OCI-LY1 (cell line): ENCODE measurements around the gene PCSK7.

ENCODE experiments used
- H2AFZ ChIP-seq: fragments of 200-600 bp; sonication (generic), shearing (Covaris generic); 2 replicates; pipeline ENCODE4 v1.6.0; 2014; ENCODE audit warnings: antibody characterized with exemption, mild to moderate bottlenecking, low read length
- H3F3A ChIP-seq: fragments of 200-600 bp; sonication (generic), shearing (Covaris generic); 2 replicates; pipeline ENCODE4 v1.6.0; 2014; ENCODE audit warnings: mild to moderate bottlenecking, antibody characterized with exemption, low read length, moderate library complexity; ENCODE audit not compliant: insufficient read depth
- H3K27ac ChIP-seq: fragments of 200-600 bp; sonication (generic); 2 replicates; pipeline ENCODE4 v1.5.1; 2014; ENCODE audit warnings: low read length, mixed run types, mild to moderate bottlenecking, low read depth; ENCODE audit not compliant: poor library complexity, severe bottlenecking
- H3K27me3 ChIP-seq: fragments of 200-600 bp; sonication (generic); 2 replicates; pipeline ENCODE4 v1.6.0; 2014; ENCODE audit warnings: antibody characterized with exemption, mild to moderate bottlenecking, low read length, moderate library complexity; ENCODE audit not compliant: insufficient read depth
- H3K36me3 ChIP-seq: fragments of 200-600 bp; sonication (generic); 2 replicates; pipeline ENCODE4 v1.6.1; 2014; ENCODE audit warnings: mild to moderate bottlenecking, antibody characterized with exemption, low read length, moderate library complexity, mixed read lengths; ENCODE audit not compliant: insufficient read depth
- H3K4me1 ChIP-seq: fragments of 200-600 bp; sonication (generic); 2 replicates; pipeline ENCODE4 v1.5.1; 2014; ENCODE audit warnings: mild to moderate bottlenecking, low read length, moderate library complexity; ENCODE audit not compliant: insufficient read depth, severe bottlenecking
- H3K4me2 ChIP-seq: fragments of 200-600 bp; sonication (generic), shearing (Covaris generic); 2 replicates; pipeline ENCODE4 v1.6.1; 2014; ENCODE audit warnings: low read length
- H3K4me3 ChIP-seq: fragments of 200-600 bp; sonication (generic); 2 replicates; pipeline ENCODE4 v1.5.1; 2014; ENCODE audit warnings: low read length, low read depth, mild to moderate bottlenecking, mixed read lengths; ENCODE audit not compliant: poor library complexity, severe bottlenecking
- H3K79me2 ChIP-seq: fragments of 200-600 bp; shearing (Covaris generic); 2 replicates; pipeline ENCODE4 v1.6.1; 2016; ENCODE audit warnings: mixed run types, low read length, mixed read lengths; ENCODE audit not compliant: insufficient read depth
- H3K9ac ChIP-seq: fragments of 200-600 bp; sonication (generic), shearing (Covaris generic); 2 replicates; pipeline ENCODE4 v1.6.1; 2014; ENCODE audit warnings: mild to moderate bottlenecking, low read length, mixed read lengths
- H3K9me2 ChIP-seq: fragments of 200-600 bp; sonication (generic), shearing (Covaris generic); 2 replicates; pipeline ENCODE4 v1.6.1; 2014; ENCODE audit warnings: low read depth, mild to moderate bottlenecking, low read length, mixed read lengths
- H3K9me3 ChIP-seq: fragments of 200-600 bp; shearing (Covaris generic); 2 replicates; pipeline ENCODE4 v1.6.1; 2014; ENCODE audit warnings: low read length, mixed read lengths
- H4K20me1 ChIP-seq: fragments of 200-600 bp; sonication (generic), shearing (Covaris generic); 2 replicates; pipeline ENCODE4 v1.6.0; 2016; ENCODE audit warnings: mild to moderate bottlenecking, low read length; ENCODE audit not compliant: insufficient read depth
- CTCF ChIP-seq: fragments of 200-600 bp; sonication (generic), shearing (Covaris generic); IDR thresholded peaks from 2 replicates; pipeline ENCODE4 v1.5.1; 2017; ENCODE audit warnings: mild to moderate bottlenecking, antibody characterized with exemption, low read length, moderate library complexity, mixed read lengths
- EZH2 ChIP-seq: fragments of 200-600 bp; sonication (generic), shearing (Covaris generic); IDR thresholded peaks from 2 replicates; pipeline ENCODE4 v1.8.0; 2017; ENCODE audit warnings: borderline replicate concordance, mixed run types, mild to moderate bottlenecking, antibody characterized with exemption, low read length, moderate library complexity, mixed read lengths

PCSK7 gene

DNA sequence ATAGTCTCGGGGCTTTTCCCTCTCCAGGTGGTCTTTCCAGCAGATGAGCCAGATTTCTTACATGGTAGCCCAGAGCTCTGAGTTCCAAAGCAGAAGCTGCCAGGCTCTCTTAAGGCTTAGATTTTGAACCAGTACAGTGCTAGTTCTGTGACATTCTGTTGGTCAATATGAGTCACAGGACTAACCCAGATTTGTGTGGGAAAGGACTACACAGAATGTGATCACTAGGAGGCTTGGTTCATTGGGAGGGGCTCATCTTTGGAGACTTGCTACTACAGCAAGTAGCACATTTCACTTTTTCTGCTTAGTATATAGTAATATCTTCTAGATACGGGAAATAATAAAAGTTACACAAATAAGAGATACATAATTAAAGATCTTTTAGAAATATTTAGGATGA, 24.7 kb upstream of the PCSK7 start:
- no peaks in the 10 kb centered on the region for H3K27me3 ChIP-seq
- no peak overlapping the region for H2AFZ ChIP-seq
- no peaks in the 10 kb centered on the region for H3K36me3 ChIP-seq
- TF ChIP-seq CTCF, result no peak
- TF ChIP-seq EZH2, result no peak
- no peaks in the 10 kb centered on the region for H4K20me1 ChIP-seq
- no peaks in the 10 kb centered on the region for H3K4me1 ChIP-seq
- H3K4me3 ChIP-seq, result no peak overlapping the region
- H3K4me2 ChIP-seq, result no peak overlapping the region
- no peaks in the 10 kb centered on the region for H3K79me2 ChIP-seq
- H3F3A ChIP-seq, result no peaks in the 10 kb centered on the region
- no peak overlapping the region for H3K9ac ChIP-seq
- no peaks in the 10 kb centered on the region for H3K9me3 ChIP-seq
- no peak overlapping the region for H3K27ac ChIP-seq
- H3K9me2 ChIP-seq, result no peaks in the 10 kb centered on the region

DNA sequence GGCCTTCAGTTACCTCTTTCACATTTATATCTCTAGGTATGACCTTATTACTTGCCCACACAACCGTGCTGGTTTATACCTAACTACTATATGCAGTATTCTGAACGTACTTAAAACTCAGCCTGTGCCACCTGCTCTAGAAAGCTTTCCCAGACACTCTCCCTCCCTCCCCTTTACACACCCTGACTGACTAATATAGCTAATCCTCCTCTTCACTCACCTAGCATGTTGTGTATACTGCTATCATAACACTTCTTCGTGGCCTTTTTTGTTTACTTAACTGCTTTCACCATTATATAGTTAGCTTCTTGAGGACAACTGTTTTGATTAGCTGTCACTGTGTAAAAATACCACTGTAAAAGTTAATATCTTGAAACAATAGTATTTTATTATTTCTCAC, 24.1 kb upstream of the PCSK7 start:
- no peaks in the 10 kb centered on the region for H3K79me2 ChIP-seq
- H3K27ac ChIP-seq, result no peak overlapping the region
- H3K9ac ChIP-seq, result no peak overlapping the region
- no peaks in the 10 kb centered on the region for H3F3A ChIP-seq
- H3K9me2 ChIP-seq, result no peaks in the 10 kb centered on the region
- no peaks in the 10 kb centered on the region for H4K20me1 ChIP-seq
- no peak overlapping the region for H2AFZ ChIP-seq
- H3K4me2 ChIP-seq, result no peak overlapping the region
- TF ChIP-seq EZH2 (no peak), CTCF (no peak)
- H3K4me1 ChIP-seq, result no peaks in the 10 kb centered on the region
- H3K9me3 ChIP-seq, result no peaks in the 10 kb centered on the region
- H3K27me3 ChIP-seq, result no peaks in the 10 kb centered on the region
- H3K36me3 ChIP-seq, result no peaks in the 10 kb centered on the region
- no peak overlapping the region for H3K4me3 ChIP-seq

GRCh38 chr11:117251506-117251905, 19.6 kb upstream of the PCSK7 start:
- H3K27me3 ChIP-seq, result no peaks in the 10 kb centered on the region
- H2AFZ ChIP-seq, result no peak overlapping the region
- H3K4me3 ChIP-seq, result no peak overlapping the region
- no peaks in the 10 kb centered on the region for H4K20me1 ChIP-seq
- H3K9me3 ChIP-seq, result no peaks in the 10 kb centered on the region
- no peaks in the 10 kb centered on the region for H3K9me2 ChIP-seq
- TF ChIP-seq CTCF, result no peak
- no peak for TF ChIP-seq EZH2
- no peak overlapping the region for H3K4me2 ChIP-seq
- H3K27ac ChIP-seq, result no peak overlapping the region
- no peak overlapping the region for H3K9ac ChIP-seq
- no peaks in the 10 kb centered on the region for H3K79me2 ChIP-seq
- peaks cover 20% of the 10 kb centered on the region for H3K36me3 ChIP-seq
- no peaks in the 10 kb centered on the region for H3F3A ChIP-seq
- no peaks in the 10 kb centered on the region for H3K4me1 ChIP-seq
